Effector memory CD8-positive, alpha-beta T cell (primary cell): ENCODE results near the gene PCDHGC4.

ENCODE experiments used
- ATAC-seq: fragments of 150-1000 bp; cut with Tn5 transposase; replicated peaks from 2 replicates; pipeline ENCODE4 v1.10.0; 2021; ENCODE audit warnings: mild to moderate bottlenecking, moderate library complexity
- DNase-seq, 3 experiments: peaks; one replicate each; pipeline ENCODE4 v3.0.0; 2021
- H3K27ac Mint-ChIP-seq, 2 donors: one replicate each; pipeline ENCODE4 v1.8.0; 2022; ENCODE audit warnings: mild to moderate bottlenecking in 2 of 2, mixed read lengths in 2 of 2, moderate library complexity in 2 of 2
- H3K27me3 Mint-ChIP-seq, 2 donors: one replicate each; pipeline ENCODE4 v1.8.0; 2022; ENCODE audit warnings: mixed read lengths in 2 of 2
- H3K36me3 Mint-ChIP-seq: one replicate; pipeline ENCODE4 v1.8.0; 2022; ENCODE audit warnings: mild to moderate bottlenecking, moderate library complexity, mixed read lengths; ENCODE audit not compliant: insufficient read depth
- H3K4me1 Mint-ChIP-seq, 2 donors: one replicate each; pipeline ENCODE4 v1.8.0; 2022; ENCODE audit warnings: low read depth in 2 of 2, mixed read lengths in 2 of 2
- H3K4me3 Mint-ChIP-seq, 2 donors: one replicate each; pipeline ENCODE4 v1.8.0; 2022; ENCODE audit warnings: mild to moderate bottlenecking in 2 of 2, mixed read lengths in 2 of 2, moderate library complexity in 2 of 2
- H3K9me3 Mint-ChIP-seq, 2 donors: one replicate each; pipeline ENCODE4 v1.8.0; 2022; ENCODE audit warnings: mixed read lengths in 2 of 2
- total RNA-seq, 9 experiments: gene quantifications; one replicate each; lab custom pipeline; 2026; lab: John Stamatoyannopoulos, UW

PCDHGC4 gene
- total RNA-seq: 0 to 0.13 (median 0) reads per million in 9 experiments

DNA sequence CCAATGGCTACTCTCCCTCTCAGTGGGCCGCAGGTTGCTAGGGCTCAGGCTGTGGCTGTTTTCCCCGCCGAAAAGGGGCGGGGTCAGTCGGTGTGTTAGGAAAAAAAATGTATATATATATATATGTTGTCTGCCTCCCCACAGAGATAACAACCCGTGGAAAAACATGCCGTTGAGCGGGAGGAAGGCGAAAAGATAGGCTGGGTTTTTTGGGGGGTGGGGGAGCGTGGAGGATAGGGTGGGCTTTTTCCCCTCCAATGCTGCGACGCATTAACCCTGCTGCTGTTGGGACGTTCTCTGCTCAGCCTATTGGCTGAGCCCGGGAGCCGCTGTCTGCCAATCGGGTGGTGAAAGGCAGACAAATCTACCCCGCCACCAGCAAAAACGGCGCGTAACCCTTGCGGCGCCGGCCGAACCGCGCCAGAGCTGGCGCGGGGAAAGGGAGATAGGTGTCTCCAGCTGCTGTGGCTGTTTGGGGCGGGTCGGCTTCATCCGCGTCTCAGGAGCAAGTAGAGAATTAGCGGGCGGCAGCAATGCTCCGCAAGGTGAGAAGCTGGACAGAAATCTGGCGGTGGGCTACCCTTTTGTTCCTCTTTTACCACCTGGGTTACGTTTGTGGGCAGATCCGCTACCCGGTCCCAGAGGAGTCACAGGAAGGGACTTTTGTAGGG, at the start of gene PCDHGC4:
Gene PCDHGC4, plus strand, starts transcription at position 390 of the 671 bp plus-strand sequence. Its CDS starts 144 bp downstream, at position 534.
- H3K4me3 Mint-ChIP-seq: peak within 1 kb of the TSS; percentile 34 to 64
- H3K4me1 Mint-ChIP-seq: peaks cover 8% of the 10 kb centered on the region in 2 donors
- no peaks in the 10 kb centered on the region for H3K9me3 Mint-ChIP-seq
- peaks cover 82 to 98% of the 10 kb centered on the region in 2 donors for H3K27me3 Mint-ChIP-seq
- ATAC-seq: no peak
- H3K27ac Mint-ChIP-seq: no peak within 1 kb of the TSS
- DNase-seq: no peak
- H3K36me3 Mint-ChIP-seq: no peaks in the 10 kb centered on the region

DNA sequence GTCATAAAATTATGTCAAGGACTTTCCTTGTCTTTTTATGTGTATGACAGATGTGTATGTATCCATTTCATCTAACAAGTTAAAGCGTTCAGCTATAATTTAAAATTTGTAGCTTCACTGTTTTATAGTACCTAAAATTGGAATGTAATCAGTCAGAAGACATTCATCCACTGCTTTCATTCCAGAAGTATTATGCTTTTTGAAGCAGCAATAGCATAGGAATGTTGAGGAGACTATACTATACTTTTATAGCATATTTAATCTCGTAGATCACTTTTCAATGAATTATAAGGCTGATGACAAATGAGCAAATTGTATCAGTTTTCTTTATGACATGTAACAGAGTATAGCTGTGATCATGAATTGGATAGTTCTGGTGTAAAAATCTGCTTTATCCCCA, 47.6 kb upstream of the PCDHGC4 start:
- H3K36me3 Mint-ChIP-seq: no peaks in the 10 kb centered on the region

DNA sequence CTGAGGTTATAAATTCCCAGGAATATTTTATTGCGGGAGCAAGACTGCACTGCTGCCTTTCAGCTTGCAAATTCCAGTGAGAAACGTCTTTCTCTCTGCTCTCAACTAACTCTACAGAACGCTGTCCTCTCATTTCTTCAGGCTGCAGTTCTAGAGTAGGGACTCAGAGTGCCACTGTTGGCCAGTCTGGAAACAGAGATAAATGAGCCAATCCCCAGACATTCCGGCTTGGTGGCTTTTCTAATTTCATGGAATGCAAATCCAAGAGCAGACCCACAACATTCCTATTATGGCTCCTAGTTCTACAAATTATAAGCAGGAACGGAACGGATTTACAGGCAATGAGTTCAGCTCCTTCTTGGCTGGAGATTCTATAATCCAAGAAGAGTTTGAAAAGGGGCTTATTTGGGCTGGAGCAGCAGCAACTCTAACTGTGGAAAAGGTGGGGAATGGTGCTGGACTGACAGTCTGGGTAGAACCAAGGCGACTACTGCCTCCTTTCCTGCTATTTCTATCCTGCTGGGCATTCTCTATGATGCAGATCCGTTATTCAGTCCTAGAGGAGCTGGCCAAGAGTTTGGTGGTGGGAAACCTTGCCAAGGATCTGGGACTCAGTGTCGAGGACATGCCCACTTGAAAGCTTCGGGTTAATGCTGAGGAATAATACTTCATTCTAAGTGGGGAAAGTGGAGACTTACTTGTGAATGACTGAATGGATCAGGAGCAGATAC, 45.3 kb upstream of the PCDHGC4 start:
- Mint-ChIP-seq H3K4me1 (no peaks in the 10 kb centered on the region), H3K36me3 (no peaks in the 10 kb centered on the region), H3K27me3 (peaks cover 4 to 50% of the 10 kb centered on the region in 2 donors), H3K9me3 (peaks cover 2 to 6% of the 10 kb centered on the region in 2 donors), H3K4me3 (no peak overlapping the region), H3K27ac (no peak overlapping the region)
- DNase-seq (no peak), ATAC-seq (no peak)

More for the DNA sequence above, 47.6 kb upstream of the PCDHGC4 start:
- no peak overlapping the region for H3K4me3 Mint-ChIP-seq
- no peak overlapping the region for H3K27ac Mint-ChIP-seq
- peaks cover 2 to 9% of the 10 kb centered on the region in 2 donors for H3K9me3 Mint-ChIP-seq
- DNase-seq (no peak), ATAC-seq (no peak)
- H3K27me3 Mint-ChIP-seq: peaks cover 19 to 60% of the 10 kb centered on the region in 2 donors
- peaks cover 0 to 3% of the 10 kb centered on the region in 2 donors for H3K4me1 Mint-ChIP-seq

DNA sequence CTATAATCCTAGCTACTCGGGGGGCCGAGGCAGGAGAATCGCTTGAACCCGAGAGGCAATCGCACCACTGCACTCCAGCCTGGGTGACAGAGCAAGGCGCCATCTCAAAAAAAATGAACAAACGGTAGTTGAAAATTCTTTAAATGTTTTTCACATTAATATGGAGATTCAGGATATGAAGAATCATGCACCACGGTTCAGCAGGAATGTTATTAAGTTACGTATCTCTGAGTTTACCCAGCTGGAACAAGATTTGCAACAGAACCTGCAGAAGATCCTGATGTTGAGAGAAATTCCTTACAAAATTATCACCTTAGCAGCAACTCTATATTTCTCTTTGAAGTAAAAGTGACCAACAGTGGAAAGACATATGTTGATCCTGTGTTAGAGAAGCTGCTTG, 44.5 kb upstream of the PCDHGC4 start:
- peaks cover 7 to 55% of the 10 kb centered on the region in 2 donors for H3K27me3 Mint-ChIP-seq
- no peak for DNase-seq
- no peak overlapping the region for H3K4me3 Mint-ChIP-seq
- H3K4me1 Mint-ChIP-seq: no peaks in the 10 kb centered on the region
- H3K27ac Mint-ChIP-seq: no peak overlapping the region
- no peak for ATAC-seq
- H3K9me3 Mint-ChIP-seq: peaks cover 2 to 6% of the 10 kb centered on the region in 2 donors
- no peaks in the 10 kb centered on the region for H3K36me3 Mint-ChIP-seq

DNA sequence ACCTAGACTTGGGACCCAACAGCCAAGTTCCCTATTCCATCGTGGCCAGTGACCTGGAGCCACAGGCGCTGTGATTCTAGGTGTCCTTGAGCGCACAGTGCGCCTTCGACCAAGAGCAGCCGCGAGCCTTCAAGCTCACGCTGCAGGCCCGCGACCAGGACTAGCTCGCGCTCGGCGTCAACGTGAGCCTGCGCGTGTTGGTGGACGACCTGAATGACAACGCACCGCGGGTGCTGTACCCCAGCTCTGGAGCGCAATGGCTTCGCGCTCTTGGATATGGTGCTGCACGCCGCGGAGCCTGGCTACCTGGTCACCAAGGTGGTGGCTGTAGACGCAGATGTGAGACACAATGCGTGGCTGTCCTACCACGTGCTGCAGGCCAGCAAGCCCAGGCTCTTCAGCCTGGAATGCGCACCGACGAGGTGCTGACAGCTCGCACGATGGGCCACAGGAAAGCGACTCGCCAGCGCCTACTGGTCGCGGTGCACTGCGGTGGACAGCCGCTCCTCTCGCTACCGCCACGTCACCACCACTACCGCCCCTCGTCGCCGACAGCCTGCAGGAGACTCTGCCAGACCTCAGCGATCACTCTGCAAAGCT, 43.2 kb upstream of the PCDHGC4 start:
- peaks cover 2 to 6% of the 10 kb centered on the region in 2 donors for H3K9me3 Mint-ChIP-seq
- no peaks in the 10 kb centered on the region for H3K4me1 Mint-ChIP-seq
- no peaks in the 10 kb centered on the region for H3K36me3 Mint-ChIP-seq
- ATAC-seq (no peak), DNase-seq (no peak)
- H3K4me3 Mint-ChIP-seq: no peak overlapping the region
- H3K27ac Mint-ChIP-seq: no peak overlapping the region
- peaks cover 14 to 51% of the 10 kb centered on the region in 2 donors for H3K27me3 Mint-ChIP-seq

DNA sequence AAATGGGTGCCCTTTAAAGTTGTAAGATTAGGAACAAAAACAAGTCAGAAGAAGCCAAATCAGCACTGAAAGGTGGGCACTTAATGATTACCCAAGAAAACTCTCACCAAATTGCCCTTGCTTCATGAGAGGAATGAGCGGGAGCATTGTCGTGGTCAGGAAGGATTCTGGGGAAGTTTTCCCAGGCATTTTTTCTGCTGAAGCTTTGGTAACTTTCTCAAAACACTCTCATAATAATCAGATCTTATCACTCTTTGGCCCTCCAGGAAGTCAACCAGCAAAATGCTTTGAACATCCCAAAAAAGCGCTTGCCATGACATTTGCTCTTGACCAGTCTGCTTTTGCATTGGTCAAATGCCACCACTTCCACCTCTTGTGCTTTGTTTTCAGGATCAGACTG, 19.5 kb upstream of the PCDHGC4 start:
- no peak for ATAC-seq
- no peak overlapping the region for H3K27ac Mint-ChIP-seq
- no peaks in the 10 kb centered on the region for H3K4me1 Mint-ChIP-seq
- H3K9me3 Mint-ChIP-seq: no peaks in the 10 kb centered on the region
- no peak overlapping the region for H3K4me3 Mint-ChIP-seq
- no peaks in the 10 kb centered on the region for H3K36me3 Mint-ChIP-seq
- peaks cover 21 to 26% of the 10 kb centered on the region in 2 donors for H3K27me3 Mint-ChIP-seq
- no peak for DNase-seq

DNA sequence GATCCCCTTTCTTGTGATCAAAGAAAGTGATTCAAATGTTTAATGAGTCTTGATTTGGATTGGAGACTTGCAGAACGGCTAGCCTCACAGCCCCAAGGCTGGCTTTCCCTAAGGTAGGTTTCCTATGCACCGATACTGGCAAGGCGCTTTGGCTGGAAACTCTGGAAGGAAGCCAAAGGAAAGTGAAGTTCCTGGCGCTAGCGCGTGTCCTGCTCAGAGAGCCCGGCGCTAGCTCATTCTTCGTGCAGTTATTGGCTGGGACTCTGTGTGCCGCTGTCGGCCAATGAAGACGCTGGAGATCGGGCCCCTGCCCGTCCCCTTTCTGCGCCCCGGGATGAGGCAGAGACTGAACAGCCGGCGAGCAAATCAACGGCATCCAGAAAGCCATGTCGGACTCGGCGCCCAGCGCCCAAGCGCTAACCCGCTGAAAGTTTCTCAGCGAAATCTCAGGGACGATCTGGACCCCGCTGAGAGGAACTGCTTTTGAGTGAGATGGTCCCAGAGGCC, 9.2 kb upstream of the PCDHGC4 start, which contains the start of gene PCDHGC3:
Gene PCDHGC3, plus strand, starts transcription at position 342 of the 507 bp plus-strand sequence. Its CDS starts 151 bp downstream, at position 493.
- Mint-ChIP-seq H3K36me3 (peaks cover 2% of the 10 kb centered on the region), H3K27ac (no peak within 1 kb of the TSS), H3K9me3 (no peaks in the 10 kb centered on the region), H3K4me1 (peaks cover 18 to 24% of the 10 kb centered on the region in 2 donors), H3K27me3 (peaks cover 74 to 76% of the 10 kb centered on the region in 2 donors), H3K4me3 (peak within 1 kb of the TSS; percentile 78 to 85)
- peak; percentile 45 for ATAC-seq
- DNase-seq: no peak

DNA sequence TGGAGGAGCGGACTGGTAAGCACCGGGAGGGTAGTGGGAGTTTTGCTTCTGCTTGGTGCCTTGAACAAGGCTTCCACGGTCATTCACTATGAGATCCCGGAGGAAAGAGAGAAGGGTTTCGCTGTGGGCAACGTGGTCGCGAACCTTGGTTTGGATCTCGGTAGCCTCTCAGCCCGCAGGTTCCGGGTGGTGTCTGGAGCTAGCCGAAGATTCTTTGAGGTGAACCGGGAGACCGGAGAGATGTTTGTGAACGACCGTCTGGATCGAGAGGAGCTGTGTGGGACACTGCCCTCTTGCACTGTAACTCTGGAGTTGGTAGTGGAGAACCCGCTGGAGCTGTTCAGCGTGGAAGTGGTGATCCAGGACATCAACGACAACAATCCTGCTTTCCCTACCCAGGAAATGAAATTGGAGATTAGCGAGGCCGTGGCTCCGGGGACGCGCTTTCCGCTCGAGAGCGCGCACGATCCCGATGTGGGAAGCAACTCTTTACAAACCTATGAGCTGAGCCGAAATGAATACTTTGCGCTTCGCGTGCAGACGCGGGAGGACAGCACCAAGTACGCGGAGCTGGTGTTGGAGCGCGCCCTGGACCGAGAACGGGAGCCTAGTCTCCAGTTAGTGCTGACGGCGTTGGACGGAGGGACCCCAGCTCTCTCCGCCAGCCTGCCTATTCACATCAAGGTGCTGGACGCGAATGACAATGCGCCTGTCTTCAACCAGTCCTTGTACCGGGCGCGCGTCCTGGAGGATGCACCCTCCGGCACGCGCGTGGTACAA, 8.5 kb upstream of the PCDHGC4 start:
- H3K9me3 Mint-ChIP-seq: no peaks in the 10 kb centered on the region
- peaks cover 2% of the 10 kb centered on the region for H3K36me3 Mint-ChIP-seq
- H3K4me3 Mint-ChIP-seq: peak overlapping the region; percentile 78 to 85
- no peak for ATAC-seq
- no peak overlapping the region for H3K27ac Mint-ChIP-seq
- DNase-seq: no peak
- peaks cover 78 to 82% of the 10 kb centered on the region in 2 donors for H3K27me3 Mint-ChIP-seq
- H3K4me1 Mint-ChIP-seq: peaks cover 18 to 24% of the 10 kb centered on the region in 2 donors

DNA sequence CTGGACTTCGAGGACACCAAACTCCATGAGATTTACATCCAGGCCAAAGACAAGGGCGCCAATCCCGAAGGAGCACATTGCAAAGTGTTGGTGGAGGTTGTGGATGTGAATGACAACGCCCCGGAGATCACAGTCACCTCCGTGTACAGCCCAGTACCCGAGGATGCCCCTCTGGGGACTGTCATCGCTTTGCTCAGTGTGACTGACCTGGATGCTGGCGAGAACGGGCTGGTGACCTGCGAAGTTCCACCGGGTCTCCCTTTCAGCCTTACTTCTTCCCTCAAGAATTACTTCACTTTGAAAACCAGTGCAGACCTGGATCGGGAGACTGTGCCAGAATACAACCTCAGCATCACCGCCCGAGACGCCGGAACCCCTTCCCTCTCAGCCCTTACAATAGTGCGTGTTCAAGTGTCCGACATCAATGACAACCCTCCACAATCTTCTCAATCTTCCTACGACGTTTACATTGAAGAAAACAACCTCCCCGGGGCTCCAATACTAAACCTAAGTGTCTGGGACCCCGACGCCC, 7.7 kb upstream of the PCDHGC4 start:
- Mint-ChIP-seq H3K4me3 (peak overlapping the region; percentile 41 to 85), H3K36me3 (peaks cover 2% of the 10 kb centered on the region), H3K27me3 (peaks cover 78 to 89% of the 10 kb centered on the region in 2 donors), H3K4me1 (peaks cover 18 to 24% of the 10 kb centered on the region in 2 donors), H3K9me3 (no peaks in the 10 kb centered on the region), H3K27ac (no peak overlapping the region)
- ATAC-seq (no peak), DNase-seq (no peak)

DNA sequence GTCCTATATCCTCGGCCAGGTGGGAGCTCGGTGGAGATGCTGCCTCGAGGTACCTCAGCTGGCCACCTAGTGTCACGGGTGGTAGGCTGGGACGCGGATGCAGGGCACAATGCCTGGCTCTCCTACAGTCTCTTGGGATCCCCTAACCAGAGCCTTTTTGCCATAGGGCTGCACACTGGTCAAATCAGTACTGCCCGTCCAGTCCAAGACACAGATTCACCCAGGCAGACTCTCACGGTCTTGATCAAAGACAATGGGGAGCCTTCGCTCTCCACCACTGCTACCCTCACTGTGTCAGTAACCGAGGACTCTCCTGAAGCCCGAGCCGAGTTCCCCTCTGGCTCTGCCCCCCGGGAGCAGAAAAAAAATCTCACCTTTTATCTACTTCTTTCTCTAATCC, 7.0 kb upstream of the PCDHGC4 start:
- DNase-seq (no peak), ATAC-seq (no peak)
- Mint-ChIP-seq H3K27me3 (peaks cover 85 to 96% of the 10 kb centered on the region in 2 donors), H3K4me1 (peaks cover 18 to 24% of the 10 kb centered on the region in 2 donors), H3K9me3 (no peaks in the 10 kb centered on the region), H3K36me3 (peaks cover 2% of the 10 kb centered on the region), H3K27ac (no peak overlapping the region), H3K4me3 (peak overlapping the region in 1 of 2 donors; percentile 85)

DNA sequence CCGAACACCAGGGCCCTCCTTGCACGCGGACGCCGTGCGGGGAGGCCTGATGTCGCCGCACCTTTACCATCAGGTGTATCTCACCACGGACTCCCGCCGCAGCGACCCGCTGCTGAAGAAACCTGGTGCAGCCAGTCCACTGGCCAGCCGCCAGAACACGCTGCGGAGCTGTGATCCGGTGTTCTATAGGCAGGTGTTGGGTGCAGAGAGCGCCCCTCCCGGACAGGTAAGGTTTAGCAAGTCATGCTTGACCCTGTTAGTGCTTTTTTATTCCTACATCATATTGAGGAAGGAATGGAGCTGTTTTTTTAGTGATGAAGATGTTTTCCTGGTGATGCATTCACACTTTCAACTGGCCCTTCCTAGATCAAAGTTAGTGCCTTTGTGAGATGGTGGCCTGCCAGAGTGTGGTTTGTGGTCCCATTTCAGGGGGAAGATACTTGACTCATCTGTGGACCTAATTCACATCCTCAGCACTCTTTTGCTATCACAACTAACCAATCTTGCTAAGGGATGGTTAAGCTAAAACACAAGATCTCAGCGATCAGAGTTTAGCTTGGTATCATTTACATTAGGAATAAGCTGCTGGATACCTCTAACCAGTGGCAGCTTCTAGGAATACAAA, 6.4 kb upstream of the PCDHGC4 start:
- H3K4me1 Mint-ChIP-seq: peaks cover 18 to 24% of the 10 kb centered on the region in 2 donors
- no peak overlapping the region for H3K27ac Mint-ChIP-seq
- peaks cover 2% of the 10 kb centered on the region for H3K36me3 Mint-ChIP-seq
- H3K27me3 Mint-ChIP-seq: peaks cover 89 to 99% of the 10 kb centered on the region in 2 donors
- ATAC-seq (no peak), DNase-seq (no peak)
- peak overlapping the region in 1 of 2 donors; percentile 12 for H3K4me3 Mint-ChIP-seq
- H3K9me3 Mint-ChIP-seq: no peaks in the 10 kb centered on the region

DNA sequence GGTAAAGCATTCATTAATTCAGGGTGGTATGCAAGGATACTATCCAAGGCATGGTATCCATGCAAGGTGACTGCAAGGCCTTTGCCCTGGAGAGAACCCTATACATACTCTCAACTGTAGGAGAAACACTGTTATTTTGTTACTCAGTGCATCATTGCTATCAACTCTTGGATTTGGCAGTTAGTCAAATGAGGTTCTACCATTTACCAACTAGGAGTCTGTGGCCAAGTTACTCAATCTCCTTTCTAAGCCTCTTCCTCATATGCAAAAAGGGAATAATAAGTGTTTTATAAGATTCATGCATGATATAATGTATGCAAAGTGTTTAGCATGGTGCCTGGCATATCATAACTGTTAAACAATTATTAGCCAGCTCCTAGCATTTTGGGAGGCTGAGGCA, 5.1 kb upstream of the PCDHGC4 start:
- H3K36me3 Mint-ChIP-seq: peaks cover 2% of the 10 kb centered on the region
- no peaks in the 10 kb centered on the region for H3K9me3 Mint-ChIP-seq
- DNase-seq: no peak
- H3K27ac Mint-ChIP-seq: no peak overlapping the region
- H3K27me3 Mint-ChIP-seq: peaks cover 90 to 99% of the 10 kb centered on the region in 2 donors
- H3K4me3 Mint-ChIP-seq: no peak overlapping the region
- peaks cover 24 to 26% of the 10 kb centered on the region in 2 donors for H3K4me1 Mint-ChIP-seq
- ATAC-seq: no peak
